Right cardiac atrium (tissue), 5 donors: Measurements from ENCODE around the gene TRPM8. TPM values are rescaled to one million over a fixed set of nuclear protein-coding genes. Genes with fewer than 3 reads are reported as not detected.

Experiments
- ATAC-seq, 2 donors: fragments of 200-7000 bp; cut with Tn5 transposase; one replicate each; pipeline versions ENCODE4 v1.8.0 to v1.9.1; 2020; ENCODE audit warnings: moderate library complexity in 2 of 2, mild to moderate bottlenecking in 1 of 2
- DNase-seq, 3 donors: peaks; one replicate each; pipeline ENCODE4 v3.0.0-alpha.2; 2020
- H3K27ac ChIP-seq: one replicate; pipeline ENCODE4 v1.5.1; 2013; ENCODE audit warnings: mild to moderate bottlenecking, low read length, control low read depth, moderate library complexity
- H3K27me3 ChIP-seq: one replicate; pipeline ENCODE4 v1.6.1; 2013; ENCODE audit not compliant: control insufficient read depth, insufficient read depth
- H3K4me1 ChIP-seq: one replicate; pipeline ENCODE4 v1.6.1; 2013; ENCODE audit warnings: low read length; ENCODE audit not compliant: control insufficient read depth, insufficient read depth
- H3K4me3 ChIP-seq: one replicate; pipeline ENCODE4 v1.5.1; 2013; ENCODE audit warnings: low read length, control low read depth
- H3K9me3 ChIP-seq: one replicate; pipeline ENCODE4 v1.6.1; 2013; ENCODE audit warnings: low read length; ENCODE audit not compliant: control insufficient read depth
- WGBS: extraction: QIAGEN DNeasy Blood & Tissue Kit; methylation state at CpG from one replicate; pipeline ENCODE4 v1.1.7; 2013; 5-methylcytosine and 5-hydroxymethylcytosine counted together
- intact Hi-C, 4 donors: fragments of 100-400 bp; cut with DNase I; formaldehyde crosslinking; loops; one replicate each; pipeline versions ENCODE4 v1.11.0 to v1.14.0; 2022 to 2023
- polyA plus RNA-seq: library from polyadenylated mRNA; stranded (reverse); fragments of 200-250 nt; gene quantifications from one replicate; pipeline ENCODE4 v1.2.3, GENCODE V29; 2013
- total RNA-seq, 4 donors: library from RNA; stranded (reverse); fragmentation: NEBNext Ultra II Directional; extraction: Animal tissue kit (Norgen Biotek cat#: 25700); gene quantifications; one replicate each; pipeline ENCODE4 v1.2.1, GENCODE V29; 2021
- donor health status: healthy with polysubstance abuse.
- donor health status: DM: no; HTN: yes; CAD: no.
- donor health status: DM: no; HTN: no; CAD: no.
- donor health status: DM: no; HTN: yes; CAD: no; lungs with severe emphysema.
- donor health status: DM: yes; HTN: yes; CAD: no.

Gene TRPM8
- total and polyA plus RNA-seq, 5 donors = not detected

GRCh38 chr2:234047361-234047760, 130.2 kb downstream of the TRPM8 start:
- ATAC-seq (no peak), DNase-seq (no peak)
- no peak overlapping the region for H3K4me3 ChIP-seq
- intact Hi-C loops = no loop called here
- H3K27me3 ChIP-seq = no peaks in the 10 kb centered on the region
- no peak overlapping the region for H3K27ac ChIP-seq
- H3K9me3 ChIP-seq = no peaks in the 10 kb centered on the region
- H3K4me1 ChIP-seq = no peaks in the 10 kb centered on the region

GRCh38 chr2:234048049-234048448, 130.9 kb downstream of the TRPM8 start:
- 79% methylated on average over 4 of the region's 4 CpGs for WGBS

GRCh38 chr2:234050455-234051135, 133.4 kb downstream of the TRPM8 start, which contains the start of gene SPP2:
Gene SPP2 (plus strand): TSS chr2:234050702. CDS start chr2:234050787, 85 bp downstream.
- intact Hi-C loops = no loop called here
- Histone ChIP-seq H3K27ac (no peak within 1 kb of the TSS), H3K9me3 (no peaks in the 10 kb centered on the region), H3K4me3 (no peak within 1 kb of the TSS), H3K4me1 (no peaks in the 10 kb centered on the region), H3K27me3 (no peaks in the 10 kb centered on the region)
- ATAC-seq (no peak), DNase-seq (no peak)
- WGBS = 85% methylated on average over 9 of the region's 9 CpGs

More at GRCh38 chr2:234048049-234048448, 130.9 kb downstream of the TRPM8 start:
- Histone ChIP-seq H3K4me3 (no peak overlapping the region), H3K9me3 (no peaks in the 10 kb centered on the region), H3K27me3 (no peaks in the 10 kb centered on the region), H3K27ac (no peak overlapping the region), H3K4me1 (no peaks in the 10 kb centered on the region)
- intact Hi-C loops = no loop called here
- no peak for ATAC-seq
- DNase-seq = no peak

GRCh38 chr2:234051374-234052070, 134.3 kb downstream of the TRPM8 start:
- no peaks in the 10 kb centered on the region for H3K27me3 ChIP-seq
- no peaks in the 10 kb centered on the region for H3K4me1 ChIP-seq
- 87% methylated on average over 4 of the region's 4 CpGs for WGBS
- H3K27ac ChIP-seq = no peak overlapping the region
- intact Hi-C loops = no loop called here
- H3K9me3 ChIP-seq = no peaks in the 10 kb centered on the region
- no peak overlapping the region for H3K4me3 ChIP-seq
- DNase-seq = no peak
- ATAC-seq = no peak

GRCh38 chr2:234058881-234059280, 141.7 kb downstream of the TRPM8 start:
- no peaks in the 10 kb centered on the region for H3K4me1 ChIP-seq
- H3K9me3 ChIP-seq = no peaks in the 10 kb centered on the region
- intact Hi-C loops = no loop called here
- ATAC-seq = no peak
- no peak for DNase-seq
- no peak overlapping the region for H3K27ac ChIP-seq
- H3K4me3 ChIP-seq = no peak overlapping the region
- 80% methylated on average over 4 of the region's 4 CpGs for WGBS
- H3K27me3 ChIP-seq = no peaks in the 10 kb centered on the region

- ATAC-seq = no peak
Measured at GRCh38 chr2:234060236-234060635, 143.1 kb downstream of the TRPM8 start.

GRCh38 chr2:234061624-234062257, 144.6 kb downstream of the TRPM8 start:
- no peak for ATAC-seq
- no peak overlapping the region for H3K27ac ChIP-seq
- intact Hi-C loops = loop anchor here in 1 of 4 donors (10.0 kb wide), 1 partner anchor 417 kb away; no protein-coding TSS in a partner anchor
- H3K9me3 ChIP-seq = no peaks in the 10 kb centered on the region
- no peak for DNase-seq
- H3K4me1 ChIP-seq = no peaks in the 10 kb centered on the region
- H3K27me3 ChIP-seq = no peaks in the 10 kb centered on the region
- 64% methylated on average over 6 of the region's 6 CpGs for WGBS
- no peak overlapping the region for H3K4me3 ChIP-seq

More at GRCh38 chr2:234060236-234060635, 143.1 kb downstream of the TRPM8 start:
- no peak overlapping the region for H3K27ac ChIP-seq
- no peak overlapping the region for H3K4me3 ChIP-seq
- H3K4me1 ChIP-seq = no peaks in the 10 kb centered on the region
- 78% methylated on average over 8 of the region's 8 CpGs for WGBS
- H3K27me3 ChIP-seq = no peaks in the 10 kb centered on the region
- no peaks in the 10 kb centered on the region for H3K9me3 ChIP-seq
- DNase-seq = no peak
- intact Hi-C loops = loop anchor here in 1 of 4 donors (10.0 kb wide), 1 partner anchor 415 kb away; no protein-coding TSS in a partner anchor

- H3K27ac ChIP-seq = no peak overlapping the region
- no peak for DNase-seq
- no peak for ATAC-seq
- intact Hi-C loops = loop anchor here in 1 of 4 donors (10.0 kb wide), 1 partner anchor 422 kb away; no protein-coding TSS in a partner anchor
- H3K4me1 ChIP-seq = no peaks in the 10 kb centered on the region
- no peaks in the 10 kb centered on the region for H3K27me3 ChIP-seq
- H3K9me3 ChIP-seq = no peaks in the 10 kb centered on the region
- 86% methylated on average over 2 of the region's 2 CpGs for WGBS
- no peak overlapping the region for H3K4me3 ChIP-seq
Measured at GRCh38 chr2:234066587-234066986, 149.4 kb downstream of the TRPM8 start.

Other genes with a start within 250 kb of the TRPM8 start
- gene UGT1A9, start 245.5 kb upstream of the TRPM8 start, total RNA-seq = not detected
- not detected for gene UGT1A9, start 245.5 kb upstream of the TRPM8 start, polyA plus RNA-seq
- gene UGT1A7, start 235.5 kb upstream of the TRPM8 start, total RNA-seq = not detected
- not detected for gene UGT1A7, start 235.5 kb upstream of the TRPM8 start, polyA plus RNA-seq
- gene UGT1A6, start 224.5 kb upstream of the TRPM8 start, total RNA-seq = not detected
- gene UGT1A6, start 224.5 kb upstream of the TRPM8 start, polyA plus RNA-seq = not detected
- not detected for gene UGT1A5, start 204.5 kb upstream of the TRPM8 start, total RNA-seq
- gene UGT1A5, start 204.5 kb upstream of the TRPM8 start, polyA plus RNA-seq = not detected
- gene UGT1A4, start 198.6 kb upstream of the TRPM8 start, total RNA-seq = not detected
- 0.07 TPM for gene UGT1A4, start 198.6 kb upstream of the TRPM8 start, polyA plus RNA-seq
- gene UGT1A3, start 188.3 kb upstream of the TRPM8 start, total RNA-seq = not detected
- not detected for gene UGT1A3, start 188.3 kb upstream of the TRPM8 start, polyA plus RNA-seq
- gene UGT1A1, start 157.1 kb upstream of the TRPM8 start, total RNA-seq = not detected
- gene UGT1A1, start 157.1 kb upstream of the TRPM8 start, polyA plus RNA-seq = not detected
- not detected for gene MROH2A, start 139.0 kb upstream of the TRPM8 start, total RNA-seq
- not detected for gene MROH2A, start 139.0 kb upstream of the TRPM8 start, polyA plus RNA-seq
- gene HJURP, start 62.8 kb upstream of the TRPM8 start, total RNA-seq = under 1 TPM in 2 of 4 donors, not detected in 2; 0.77 to 0.94 TPM
- 0.09 TPM for gene HJURP, start 62.8 kb upstream of the TRPM8 start, polyA plus RNA-seq
- not detected for gene SPP2, start 133.3 kb downstream of the TRPM8 start, total RNA-seq
- gene SPP2, start 133.3 kb downstream of the TRPM8 start, polyA plus RNA-seq = not detected